HG02973 (cell line): ENCODE measurements around the gene PDGFA.
"Not testable (repeated sequence)": the region's sequence is repeated elsewhere in the genome, so short reads cannot be mapped to it uniquely, and the experiment has no call there.

Experiments used
- ATAC-seq: cut with Tn5 transposase; IDR thresholded peaks from one replicate; pipeline ENCODE4 v1.9.1; 2021; ENCODE audit warnings: moderate library complexity; ENCODE audit not compliant: unreplicated experiment

PDGFA gene

DNA sequence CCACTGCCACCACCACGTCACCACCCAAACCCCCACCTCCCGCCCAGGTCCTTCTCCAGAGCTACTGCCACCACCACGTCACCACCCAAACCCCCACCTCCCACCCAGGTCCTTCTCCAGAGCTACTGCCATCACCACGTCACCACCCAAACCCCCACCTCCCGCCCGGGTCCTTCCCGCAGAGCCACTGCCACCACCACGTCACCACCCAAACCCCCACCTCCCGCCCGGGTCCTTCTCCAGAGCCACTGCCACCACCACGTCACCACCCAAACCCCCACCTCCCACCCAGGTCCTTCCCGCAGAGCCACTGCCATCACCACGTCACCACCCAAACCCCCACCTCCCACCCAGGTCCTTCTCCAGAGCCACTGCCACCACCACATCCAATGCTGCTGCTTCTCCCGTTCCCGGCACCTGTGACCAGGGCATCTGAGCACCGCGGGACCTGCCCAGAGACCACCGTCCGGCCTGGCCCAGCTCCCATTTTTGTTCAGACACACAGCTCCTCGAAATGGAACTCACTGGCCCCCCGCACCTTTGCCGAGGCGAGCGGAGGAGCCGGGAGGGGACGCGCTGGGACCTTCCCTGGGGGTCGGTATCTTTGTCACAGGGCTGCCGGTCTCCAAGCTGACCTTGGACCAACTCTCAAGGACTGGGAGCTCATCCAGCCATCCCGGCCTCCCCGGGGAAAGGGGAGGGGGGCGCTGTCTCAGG, 32.7 kb upstream of the PDGFA start:
- ATAC-seq: not testable (repeated sequence)

DNA sequence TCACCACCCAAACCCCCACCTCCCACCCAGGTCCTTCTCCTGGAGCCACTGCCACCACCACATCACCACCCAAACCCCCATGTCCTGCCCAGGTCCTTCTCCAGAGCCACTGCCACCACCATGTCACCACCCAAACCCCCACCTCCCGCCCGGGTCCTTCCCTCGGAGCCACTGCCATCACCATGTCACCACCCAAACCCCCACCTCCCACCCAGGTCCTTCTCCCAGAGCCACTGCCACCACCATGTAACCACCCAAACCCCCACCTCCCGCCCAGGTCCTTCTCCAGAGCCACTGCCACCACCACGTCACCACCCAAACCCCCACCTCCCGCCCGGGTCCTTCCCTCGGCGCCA, 31.9 kb upstream of the PDGFA start:
- not testable (repeated sequence) for ATAC-seq

DNA sequence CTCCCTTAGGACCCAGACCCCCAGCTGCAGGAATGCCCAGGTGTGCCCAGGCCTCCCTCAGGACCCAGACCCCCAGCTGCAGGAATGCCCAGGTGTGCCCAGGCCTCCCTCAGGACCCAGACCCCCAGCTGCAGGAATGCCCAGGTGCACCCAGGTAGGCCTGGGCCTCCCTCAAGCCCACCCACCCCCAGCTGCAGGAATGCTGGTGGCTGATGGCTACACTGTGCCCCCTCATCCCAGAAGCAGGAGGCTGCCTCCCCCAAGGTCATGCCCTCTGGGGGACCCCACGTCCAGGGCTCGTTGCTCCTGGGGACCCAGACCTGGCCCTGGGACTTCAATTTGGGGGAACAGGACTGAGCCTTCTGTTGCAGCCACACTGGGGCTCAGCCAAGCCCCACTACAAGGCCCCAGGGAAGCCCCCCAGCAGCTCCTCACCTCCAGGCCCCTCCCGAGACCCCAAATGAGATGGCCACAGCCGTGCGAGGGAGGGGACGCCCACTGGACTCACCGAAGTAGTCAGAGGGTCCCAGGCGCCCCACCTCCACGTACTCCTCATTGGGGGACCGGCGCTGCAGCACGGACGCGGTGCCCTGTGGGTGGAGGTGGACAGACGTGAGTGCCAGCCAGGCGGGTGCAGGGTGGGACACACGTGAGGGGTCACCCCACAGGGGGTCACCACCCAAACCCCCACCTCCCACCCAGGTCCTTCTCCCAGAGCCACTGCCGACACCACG, 31.4 kb upstream of the PDGFA start:
- no peak for ATAC-seq

DNA sequence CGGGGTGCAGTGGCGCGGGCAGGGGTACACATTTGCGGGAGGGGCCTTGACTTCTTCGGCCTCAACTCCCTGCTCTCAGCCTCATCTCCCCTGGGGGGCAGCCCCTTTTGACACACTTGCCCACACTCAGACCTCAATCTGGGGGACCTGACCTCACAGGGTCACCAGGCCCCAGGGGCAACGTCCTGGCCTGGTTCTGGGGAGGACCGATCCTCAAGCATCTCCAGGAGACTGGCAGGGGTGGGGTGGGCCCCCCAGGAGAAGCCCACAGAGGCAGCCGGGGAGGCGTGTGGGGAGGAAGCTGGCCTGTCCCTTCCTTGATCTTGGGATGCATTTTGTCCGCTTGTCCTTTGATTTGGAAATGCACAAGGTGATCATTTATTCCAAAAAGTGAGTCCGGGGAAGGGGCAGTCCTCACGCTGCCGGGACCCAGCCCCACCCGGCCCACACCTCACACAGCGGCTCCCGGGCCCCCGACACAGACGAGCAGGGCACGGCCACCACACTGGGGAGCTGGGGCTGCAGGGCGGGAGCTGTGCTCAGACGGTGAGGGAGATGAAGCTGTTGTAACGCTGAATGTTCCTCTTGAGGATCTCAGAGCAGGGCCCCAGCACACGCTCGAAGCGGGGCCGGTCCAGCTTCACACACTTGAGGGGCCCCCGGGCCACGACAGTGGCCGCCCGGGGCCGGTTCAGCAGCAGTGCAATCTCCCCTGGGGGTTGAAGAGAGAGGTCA, 30.4 kb upstream of the PDGFA start:
- ATAC-seq: no peak

DNA sequence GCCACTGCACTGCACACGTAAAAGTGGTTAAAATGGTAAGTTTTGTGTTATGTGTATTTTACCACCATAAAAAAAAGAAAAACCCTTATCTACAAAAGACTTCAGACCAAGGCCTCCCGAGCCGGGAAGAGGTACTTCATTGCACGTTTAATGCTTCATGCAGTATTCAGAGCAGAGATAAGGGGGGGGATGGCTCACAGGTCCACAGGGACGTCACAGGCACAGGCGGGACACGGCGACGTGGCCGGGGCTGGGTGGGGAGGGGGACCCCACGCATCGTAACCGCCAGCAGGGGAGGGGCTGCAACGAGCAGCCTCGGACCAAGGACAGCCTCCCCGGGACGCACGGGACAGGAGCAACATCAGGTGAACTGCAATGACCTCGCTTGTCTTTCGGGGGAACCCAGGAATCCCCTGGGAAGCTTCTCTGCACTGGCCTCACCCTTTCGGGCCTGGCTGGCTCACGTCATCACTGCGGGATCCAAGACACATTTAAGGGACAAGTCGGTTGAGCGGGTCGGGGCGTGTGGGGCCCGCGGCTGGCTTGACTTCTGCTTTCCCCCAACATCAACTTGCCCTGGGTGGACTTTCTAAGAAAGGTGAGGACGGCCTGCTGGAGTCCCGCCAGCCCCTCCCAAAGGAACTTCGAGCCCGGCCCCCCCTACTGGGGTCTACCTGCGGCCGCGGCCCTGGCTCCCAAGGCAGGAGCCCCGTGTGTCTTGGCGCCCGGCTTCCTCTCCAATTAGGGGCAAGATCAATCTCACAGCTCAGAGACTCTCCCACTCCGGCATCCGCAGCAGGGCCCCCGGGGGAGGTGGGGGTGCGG, 29.6 kb upstream of the PDGFA start:
- no peak for ATAC-seq

DNA sequence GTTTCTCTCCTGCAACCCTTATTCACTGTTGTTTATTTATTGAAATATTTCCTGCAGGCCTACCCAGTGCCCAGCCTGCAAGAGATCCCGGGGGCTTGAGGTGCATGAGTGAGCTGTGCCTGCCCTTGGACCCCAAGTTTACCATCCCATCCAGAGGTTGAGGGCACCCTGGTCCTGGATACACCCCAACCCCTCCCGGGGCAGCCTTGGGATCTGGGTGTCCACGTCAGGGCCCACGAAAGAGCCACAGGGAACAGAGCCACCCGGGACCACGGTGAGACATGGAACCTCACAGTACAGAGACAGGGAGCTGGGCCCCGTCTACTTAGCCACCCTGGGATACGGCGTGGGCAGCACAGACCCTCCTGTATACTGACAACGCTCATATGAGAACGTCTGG, 28.8 kb upstream of the PDGFA start:
- no peak for ATAC-seq

DNA sequence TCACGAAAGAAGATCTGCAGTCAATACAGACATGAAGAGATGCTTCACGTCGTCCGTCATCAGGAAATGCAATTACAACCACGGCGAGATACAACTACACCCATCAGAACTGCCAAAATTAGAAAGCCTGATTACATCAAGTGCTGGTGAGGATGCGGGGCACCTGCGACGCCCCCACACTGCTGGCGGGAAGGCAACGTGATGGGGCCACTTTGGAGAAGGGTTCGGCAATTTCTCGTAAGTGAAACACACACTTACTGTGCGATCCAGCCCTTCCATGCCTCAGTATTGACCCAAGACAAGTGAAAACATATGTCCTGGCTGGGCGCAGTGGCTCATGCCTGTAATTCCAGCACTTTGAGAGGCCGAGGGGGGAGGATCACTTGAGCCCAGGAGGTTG, 25.8 kb upstream of the PDGFA start:
- ATAC-seq: no peak

DNA sequence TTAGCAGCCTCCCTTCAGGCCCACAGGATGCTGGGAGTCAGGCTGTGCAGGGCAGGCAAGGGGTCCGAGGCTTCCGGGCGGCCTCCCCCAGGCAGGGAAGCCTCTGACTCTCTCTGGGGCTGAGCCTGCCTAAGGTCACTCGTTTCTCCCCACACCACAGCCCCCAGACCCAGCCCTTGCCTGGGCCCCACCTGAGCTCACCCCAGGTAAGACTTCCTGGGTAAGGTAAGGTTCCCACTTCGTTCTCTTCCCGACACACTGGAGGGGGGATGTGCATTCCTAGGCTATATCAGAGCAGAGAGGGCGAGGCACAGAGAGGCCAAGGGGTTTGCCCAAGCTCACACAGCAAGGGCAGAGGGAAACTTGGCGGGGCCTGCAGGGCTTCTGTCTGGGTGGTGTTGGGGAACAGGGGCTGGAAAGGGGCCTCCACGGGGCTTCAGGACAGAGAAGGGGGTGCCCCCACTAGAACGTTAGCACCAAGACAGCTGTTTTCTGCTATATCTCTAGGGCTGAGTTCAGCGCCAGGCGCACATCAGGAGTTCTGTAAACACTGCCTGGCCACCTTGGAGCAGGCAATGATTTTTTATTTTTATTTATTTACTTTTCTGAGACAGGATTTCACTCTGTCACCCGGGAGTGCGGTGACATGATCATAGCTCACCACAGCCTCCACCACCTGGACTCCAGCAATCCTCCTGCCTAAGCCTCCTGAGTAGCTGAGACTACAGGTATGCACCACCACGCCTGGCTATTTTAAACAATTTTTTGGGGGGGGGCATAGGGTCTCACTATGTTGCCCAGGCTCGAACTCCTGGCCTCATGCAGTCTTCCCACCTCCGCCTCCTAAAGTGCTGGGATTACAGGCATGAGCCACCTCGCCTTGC, 24.9 kb upstream of the PDGFA start:
- ATAC-seq: no peak

DNA sequence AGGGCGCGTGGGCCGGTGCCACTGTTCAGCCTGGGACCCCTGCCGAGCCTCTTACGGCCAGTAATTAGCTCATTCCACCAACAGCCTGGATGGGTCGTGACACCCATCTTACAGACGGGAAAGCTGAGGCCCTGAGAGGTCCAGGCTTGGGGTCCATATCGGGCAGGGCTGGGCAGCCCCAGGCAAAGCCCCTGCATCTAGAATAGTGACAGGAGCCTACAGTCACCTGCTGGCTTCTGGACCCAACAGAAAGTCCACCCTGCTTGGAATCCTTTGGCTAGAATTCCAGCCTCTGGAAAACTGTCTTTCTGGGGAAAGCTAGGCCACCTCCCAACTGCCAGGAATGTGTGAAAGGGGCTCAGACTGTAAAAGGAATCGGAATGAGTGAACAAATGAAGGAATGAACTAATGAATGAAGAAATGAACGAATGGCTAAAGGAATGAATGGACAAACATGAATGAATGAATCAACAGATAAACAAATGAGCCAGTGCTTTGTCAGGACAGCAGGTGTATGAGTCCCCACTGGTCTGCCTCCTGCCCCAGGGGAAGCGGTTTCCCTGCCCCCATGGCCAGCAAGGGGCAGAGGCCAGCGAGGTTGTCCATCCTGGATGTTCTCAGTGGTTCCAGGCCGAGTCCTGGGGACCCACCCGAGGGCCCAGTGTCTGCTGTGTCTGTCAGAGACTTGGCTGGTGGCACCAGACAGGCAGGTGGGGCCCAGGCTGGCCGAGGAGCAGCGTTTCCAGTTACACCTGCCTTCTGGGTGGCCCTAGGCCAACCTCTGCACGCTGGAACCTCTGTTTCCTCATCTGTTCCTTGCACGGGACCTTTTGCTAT, 24.1 kb upstream of the PDGFA start:
- ATAC-seq: no peak

DNA sequence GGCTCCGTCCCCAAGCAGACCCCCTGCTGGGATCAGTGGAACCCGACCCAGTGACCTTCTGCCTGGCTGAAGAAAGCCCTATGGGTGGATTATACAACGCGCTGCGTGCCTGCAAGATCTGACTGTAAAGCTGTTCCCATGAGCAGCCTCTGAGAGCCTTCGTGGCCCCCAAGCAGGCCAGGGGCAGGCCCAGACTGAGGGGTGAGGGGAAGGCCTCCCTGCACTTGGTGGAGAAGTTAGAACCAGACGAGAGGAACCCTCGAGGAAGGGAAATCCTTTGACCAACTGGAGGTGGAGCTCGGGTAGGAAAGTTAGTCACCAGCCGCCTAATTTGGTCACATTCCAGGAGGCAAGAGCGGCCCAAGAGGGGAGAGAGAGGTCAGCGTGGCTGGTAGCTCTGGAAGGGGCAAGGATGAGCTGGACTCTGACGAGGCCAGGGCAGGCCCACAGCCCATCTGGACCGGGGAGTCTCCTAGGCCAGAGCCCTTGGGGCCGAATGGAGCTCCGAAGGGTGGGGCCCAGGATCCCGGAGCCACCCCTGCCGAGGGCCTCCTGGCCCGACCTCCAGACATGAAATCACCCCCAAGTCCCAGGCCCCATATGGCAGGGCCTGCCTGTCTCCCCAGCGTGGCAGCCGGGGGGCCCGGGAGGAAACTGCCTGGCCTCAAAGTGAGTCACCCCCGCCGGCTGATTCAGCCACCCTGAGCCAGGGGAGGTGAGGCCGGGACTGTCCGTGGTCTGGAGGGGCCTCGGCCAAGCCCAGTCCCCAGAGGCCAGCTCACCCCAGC, 23.3 kb upstream of the PDGFA start:
- no peak for ATAC-seq

DNA sequence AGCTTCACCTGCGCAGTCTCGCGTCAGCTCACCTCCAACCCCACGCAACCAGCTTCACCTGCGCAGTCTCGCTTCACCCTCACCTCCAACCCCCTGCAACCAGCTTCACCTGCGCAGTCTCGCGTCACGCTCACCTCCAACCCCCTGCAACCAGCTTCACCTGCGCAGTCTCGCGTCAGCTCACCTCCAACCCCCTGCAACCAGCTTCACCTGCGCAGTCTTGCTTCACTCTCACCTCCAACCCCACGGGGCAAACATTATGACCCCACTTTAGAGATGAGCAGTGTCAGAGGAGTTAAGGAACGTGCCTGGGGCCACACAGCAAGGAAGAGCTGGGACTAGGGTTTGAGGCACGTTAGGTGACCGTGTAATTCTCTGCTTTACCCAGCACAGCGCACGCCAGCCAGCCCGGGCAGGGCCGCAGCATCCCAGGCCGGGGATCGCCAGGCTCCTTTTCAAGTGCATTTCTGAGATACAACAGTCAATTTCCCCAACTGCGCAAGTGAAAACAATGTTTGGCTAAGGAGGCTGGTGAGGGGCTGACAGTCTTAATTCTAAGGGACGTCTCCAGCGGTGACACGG, 22.6 kb upstream of the PDGFA start:
- no peak for ATAC-seq

DNA sequence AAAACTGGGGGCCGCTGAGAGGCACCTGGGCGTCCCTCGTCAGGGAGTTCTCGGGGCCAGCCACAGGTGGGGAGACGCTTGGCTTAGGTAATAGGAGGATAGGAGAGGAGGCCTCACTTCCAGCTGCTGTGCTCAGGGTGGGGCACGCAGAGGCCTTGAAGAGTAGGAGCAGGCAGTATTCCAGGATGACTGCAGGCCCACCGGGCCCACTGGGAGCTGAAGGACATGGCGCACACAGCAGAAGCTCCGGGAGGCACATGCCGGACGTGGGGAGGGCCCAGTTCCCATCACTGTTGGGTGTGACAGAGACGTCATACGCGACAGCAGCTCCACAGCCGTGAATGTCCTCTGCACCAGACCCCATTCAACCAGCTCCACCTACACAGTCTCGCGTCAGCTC, 22.0 kb upstream of the PDGFA start:
- ATAC-seq: no peak

DNA sequence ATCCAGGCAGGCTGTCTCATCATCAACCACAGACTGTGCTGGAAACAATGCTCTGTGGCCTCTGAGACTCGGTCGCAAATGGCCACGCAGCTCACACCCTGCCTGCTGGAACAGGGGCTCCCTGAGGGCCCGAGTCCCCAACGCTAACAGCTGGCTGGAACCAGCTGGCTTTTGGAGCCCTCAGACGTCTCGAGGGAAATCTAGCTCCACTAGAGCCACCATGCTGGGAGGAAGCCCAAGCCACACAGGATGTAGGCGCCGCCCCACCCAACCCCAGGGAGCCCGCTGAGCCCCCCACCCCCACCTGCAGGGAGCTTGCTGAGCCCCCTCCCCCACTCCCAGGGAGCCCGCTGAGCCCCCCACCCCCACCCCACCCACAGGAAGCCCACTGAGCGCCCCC, 21.4 kb upstream of the PDGFA start:
- no peak for ATAC-seq

DNA sequence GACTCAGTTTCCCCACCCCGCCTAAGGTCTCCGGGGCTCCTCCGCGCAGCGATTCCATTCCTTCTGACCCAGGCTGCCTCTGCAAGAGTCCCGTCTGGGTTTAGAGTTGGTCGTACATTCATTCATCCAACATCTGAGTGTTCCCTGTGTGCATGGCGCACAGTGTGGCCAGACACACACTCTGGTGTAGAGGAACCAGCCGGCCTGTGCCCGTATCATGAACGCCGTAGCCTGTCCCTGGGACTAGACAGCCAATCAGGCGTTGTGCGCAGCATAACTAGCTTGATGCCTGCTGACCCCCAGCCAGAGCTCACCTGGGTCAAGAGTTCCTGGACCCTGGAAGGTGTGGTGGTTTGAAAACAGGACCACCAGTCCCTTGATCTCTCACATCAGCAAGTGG, 20.9 kb upstream of the PDGFA start:
- no peak for ATAC-seq

DNA sequence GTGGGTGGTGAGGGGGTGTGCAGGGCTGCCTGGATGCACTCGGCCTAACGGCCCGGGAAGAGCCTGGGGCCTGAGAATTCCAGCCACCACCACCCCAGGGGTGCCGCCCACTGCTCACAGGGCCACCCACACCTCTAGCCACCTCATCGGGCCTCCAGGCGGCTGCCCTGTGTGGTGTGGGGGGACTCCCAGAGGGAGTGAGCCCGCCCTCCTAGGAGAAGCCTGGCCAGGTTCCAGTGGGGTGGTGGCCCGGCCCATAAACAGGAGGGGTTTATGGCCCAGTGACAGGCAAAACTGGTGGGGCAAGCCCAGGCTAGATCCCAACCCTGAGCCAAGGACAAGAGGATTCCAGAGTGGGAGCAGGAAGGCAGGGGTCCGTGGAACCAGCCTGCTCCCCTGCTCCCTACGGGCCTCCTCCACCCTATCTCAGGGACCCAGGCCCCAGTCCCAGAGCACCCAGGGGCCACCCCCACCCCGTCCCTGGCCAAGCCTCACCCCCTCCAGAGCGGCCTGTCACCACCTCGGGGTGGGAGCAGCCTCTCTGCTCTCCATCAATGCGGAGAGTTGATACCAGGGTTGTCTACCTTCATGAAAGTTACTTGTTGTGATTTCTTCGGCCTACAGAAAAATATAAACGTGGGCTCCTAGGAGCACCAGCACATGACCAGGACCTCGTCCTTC, 20.2 kb upstream of the PDGFA start:
- no peak for ATAC-seq

DNA sequence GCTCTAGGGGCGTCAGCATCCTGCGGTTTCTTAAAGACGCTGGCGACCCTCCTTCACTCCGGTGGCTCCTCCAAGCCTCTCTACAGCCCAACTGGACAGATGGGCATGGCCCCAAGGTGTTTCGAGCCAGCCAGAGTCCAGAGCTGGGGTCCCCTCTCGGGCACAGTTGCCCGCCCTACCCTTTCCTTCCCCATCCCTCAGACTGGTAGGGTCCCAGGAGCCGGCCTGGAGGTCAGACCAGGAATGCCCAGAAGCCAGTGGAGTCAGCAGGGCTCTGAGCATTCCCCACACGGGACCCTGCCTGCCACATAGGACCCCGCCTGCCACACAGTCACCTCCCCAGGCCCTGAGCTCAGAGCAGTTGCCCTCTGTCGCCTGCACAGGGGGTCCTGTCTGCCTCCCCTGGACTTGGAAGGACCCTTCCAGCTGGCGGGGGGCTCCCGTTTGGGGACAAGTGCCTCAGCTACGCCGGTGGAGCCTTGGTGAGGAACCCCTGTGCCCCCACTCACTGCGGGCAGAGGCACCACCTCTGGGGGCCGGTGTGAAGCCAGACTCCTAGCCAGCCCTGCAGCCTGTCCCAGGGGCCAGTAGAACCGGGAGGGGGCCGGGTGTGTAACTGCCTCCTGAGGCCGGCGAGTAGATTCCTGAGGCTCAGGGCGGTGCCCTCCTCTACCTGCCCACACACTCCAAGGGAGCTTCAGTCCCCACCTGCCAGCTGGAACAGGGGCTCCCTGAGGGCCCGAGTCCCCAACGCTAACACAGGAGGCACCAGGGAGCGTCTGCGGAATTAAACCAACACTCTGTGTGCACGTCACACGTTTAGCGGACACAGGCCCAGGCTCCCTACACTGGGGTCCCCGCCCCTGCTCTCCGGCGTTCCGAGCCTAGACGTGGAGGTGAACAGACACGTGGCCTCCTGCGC, 19.4 kb upstream of the PDGFA start:
- ATAC-seq: no peak
